Muscle of leg (tissue), 11 donors: ENCODE measurements around the gene HHAT. TPM values are rescaled to one million over a fixed set of nuclear protein-coding genes. Genes with fewer than 3 reads are reported as not detected.

Experiments
- DNase-seq: peaks from one replicate; pipeline ENCODE4 v3.0.0; 2013
- H3K27ac ChIP-seq: one replicate; pipeline ENCODE4 v1.5.1; 2013; ENCODE audit warnings: mild to moderate bottlenecking, low read length, control low read depth
- H3K27me3 ChIP-seq: one replicate; pipeline ENCODE4 v1.6.1; 2013; ENCODE audit warnings: low read length; ENCODE audit not compliant: control insufficient read depth, insufficient read depth
- H3K36me3 ChIP-seq: one replicate; pipeline ENCODE4 v1.6.1; 2013; ENCODE audit warnings: low read length; ENCODE audit not compliant: control insufficient read depth, insufficient read depth
- H3K4me1 ChIP-seq: one replicate; pipeline ENCODE4 v1.6.1; 2013; ENCODE audit warnings: low read length; ENCODE audit not compliant: control insufficient read depth, insufficient read depth
- H3K4me3 ChIP-seq: one replicate; pipeline ENCODE4 v1.5.1; 2013; ENCODE audit warnings: low read length, control low read depth
- H3K9me3 ChIP-seq: replicated peaks from 2 replicates; pipeline ENCODE4 v1.6.1; 2013; ENCODE audit warnings: low read depth, low read length; ENCODE audit not compliant: control insufficient read depth
- WGBS: methylation state at CpG from one replicate; pipeline ENCODE4 v1.1.5; 2013; ENCODE audit warnings: missing lambda C conversion rate; ENCODE audit not compliant: insufficient coverage; 5-methylcytosine and 5-hydroxymethylcytosine counted together
- polyA plus RNA-seq, 8 donors: library from polyadenylated mRNA; unstranded; fragments of 120-200 nt; gene quantifications; one replicate each; pipeline versions ENCODE4 v1.2.1 to v1.2.3, GENCODE V29; 2013; ENCODE audit warnings: inconsistent platforms in 1 of 8, low replicate concordance in 1 of 8; ENCODE audit not compliant: insufficient read length in 8 of 8, insufficient read depth in 1 of 8
- total RNA-seq: library from RNA; stranded (reverse); fragments of 120-200 nt; gene quantifications from one replicate; pipeline ENCODE4 v1.2.4, GENCODE V29; 2013

HHAT gene
- total and polyA plus RNA-seq, 9 donors = 3.8 to 6.6 (median 4.5) TPM

- no peaks in the 10 kb centered on the region for H3K36me3 ChIP-seq
- no peak for DNase-seq
- H3K9me3 ChIP-seq = no peaks in the 10 kb centered on the region
- H3K4me3 ChIP-seq = no peak overlapping the region
- H3K4me1 ChIP-seq = no peaks in the 10 kb centered on the region
- no peak overlapping the region for H3K27ac ChIP-seq
- no peaks in the 10 kb centered on the region for H3K27me3 ChIP-seq
- WGBS = no CpG with 5 or more reads among the region's 4 CpGs
Observed at GRCh38 chr1:210381934-210382333, 53.2 kb downstream of the HHAT start.

- H3K4me3 ChIP-seq = no peak overlapping the region
- no peaks in the 10 kb centered on the region for H3K9me3 ChIP-seq
- DNase-seq = no peak
- H3K27ac ChIP-seq = no peak overlapping the region
- H3K36me3 ChIP-seq = no peaks in the 10 kb centered on the region
- H3K27me3 ChIP-seq = no peaks in the 10 kb centered on the region
- H3K4me1 ChIP-seq = no peaks in the 10 kb centered on the region
Observed at GRCh38 chr1:210384625-210385024, 55.9 kb downstream of the HHAT start.

GRCh38 chr1:210385228-210385627 is 56.5 kb downstream of the HHAT start:
- H3K27ac ChIP-seq = no peak overlapping the region
- H3K27me3 ChIP-seq = no peaks in the 10 kb centered on the region
- H3K4me3 ChIP-seq = no peak overlapping the region
- H3K4me1 ChIP-seq = no peaks in the 10 kb centered on the region
- H3K9me3 ChIP-seq = no peaks in the 10 kb centered on the region
- DNase-seq = no peak
- H3K36me3 ChIP-seq = no peaks in the 10 kb centered on the region

- 83% methylated on average over 2 of the region's 6 CpGs for WGBS
- Histone ChIP-seq H3K4me1 (peaks cover 12% of the 10 kb centered on the region), H3K36me3 (no peaks in the 10 kb centered on the region), H3K27me3 (no peaks in the 10 kb centered on the region), H3K9me3 (peaks cover 2% of the 10 kb centered on the region), H3K27ac (no peak overlapping the region), H3K4me3 (no peak overlapping the region)
- no peak for DNase-seq
Observed at GRCh38 chr1:210394281-210394821, 65.6 kb downstream of the HHAT start.

GRCh38 chr1:210396541-210396940 is 67.8 kb downstream of the HHAT start:
- no peak overlapping the region for H3K4me3 ChIP-seq
- no peaks in the 10 kb centered on the region for H3K36me3 ChIP-seq
- H3K4me1 ChIP-seq = peaks cover 12% of the 10 kb centered on the region
- no peak for DNase-seq
- no peak overlapping the region for H3K27ac ChIP-seq
- WGBS = no CpG with 5 or more reads among the region's 1 CpG
- H3K9me3 ChIP-seq = peaks cover 2% of the 10 kb centered on the region
- H3K27me3 ChIP-seq = no peaks in the 10 kb centered on the region

GRCh38 chr1:210397252-210397651 is 68.5 kb downstream of the HHAT start:
- Histone ChIP-seq H3K4me1 (peaks cover 12% of the 10 kb centered on the region), H3K9me3 (peaks cover 2% of the 10 kb centered on the region), H3K4me3 (no peak overlapping the region), H3K27ac (no peak overlapping the region), H3K36me3 (no peaks in the 10 kb centered on the region), H3K27me3 (no peaks in the 10 kb centered on the region)
- WGBS = no CpG with 5 or more reads among the region's 1 CpG
- DNase-seq = no peak

- no peak for DNase-seq
- H3K4me1 ChIP-seq = peaks cover 12% of the 10 kb centered on the region
- no peaks in the 10 kb centered on the region for H3K27me3 ChIP-seq
- H3K9me3 ChIP-seq = peaks cover 2% of the 10 kb centered on the region
- H3K27ac ChIP-seq = no peak overlapping the region
- H3K36me3 ChIP-seq = no peaks in the 10 kb centered on the region
- WGBS = 100% methylated on average over 1 of the region's 5 CpGs
- no peak overlapping the region for H3K4me3 ChIP-seq
Observed at GRCh38 chr1:210397681-210398080, 69.0 kb downstream of the HHAT start.

- peak; percentile 85 for DNase-seq
- Histone ChIP-seq H3K27me3 (no peaks in the 10 kb centered on the region), H3K9me3 (peaks cover 2% of the 10 kb centered on the region), H3K36me3 (no peaks in the 10 kb centered on the region), H3K4me3 (no peak overlapping the region), H3K4me1 (peaks cover 7% of the 10 kb centered on the region), H3K27ac (peak overlapping the region; percentile 44)
- WGBS = no CpG with 5 or more reads among the region's 1 CpG
Observed at GRCh38 chr1:210398466-210398865, 69.8 kb downstream of the HHAT start.

- H3K4me3 ChIP-seq = no peak overlapping the region
- WGBS = 0% methylated on average over 1 of the region's 5 CpGs
- peak; percentile 50 for DNase-seq
- H3K27me3 ChIP-seq = no peaks in the 10 kb centered on the region
- no peaks in the 10 kb centered on the region for H3K4me1 ChIP-seq
- H3K36me3 ChIP-seq = no peaks in the 10 kb centered on the region
- H3K9me3 ChIP-seq = peaks cover 2% of the 10 kb centered on the region
- H3K27ac ChIP-seq = no peak overlapping the region
Observed at GRCh38 chr1:210400043-210400840, 71.5 kb downstream of the HHAT start.

GRCh38 chr1:210402560-210402959 is 73.9 kb downstream of the HHAT start:
- no peak overlapping the region for H3K27ac ChIP-seq
- no peaks in the 10 kb centered on the region for H3K36me3 ChIP-seq
- no CpG with 5 or more reads among the region's 1 CpG for WGBS
- no peaks in the 10 kb centered on the region for H3K27me3 ChIP-seq
- DNase-seq = no peak
- H3K4me3 ChIP-seq = no peak overlapping the region
- no peaks in the 10 kb centered on the region for H3K4me1 ChIP-seq
- no peaks in the 10 kb centered on the region for H3K9me3 ChIP-seq
